Panc1 (cell line): ENCODE measurements around the gene MARK2. TPM values are rescaled to one million over a fixed set of nuclear protein-coding genes. Genes with fewer than 3 reads are reported as not detected.

Source experiments
- ATAC-seq: fragments of 200-7000 bp; cut with Tn5 transposase; 2 replicates; pipeline ENCODE4 v1.9.1; 2020; ENCODE audit warnings: mild to moderate bottlenecking, moderate library complexity
- BruUV-seq: library from RNA; stranded (reverse); fragments of 400-500 nt; replicated peaks from 2 replicates; lab custom pipeline; 2021; lab: Mats Ljungman, UMichigan
- CTCF ChIA-PET: fragments of 300-600 bp; sonication (Branson Sonifier 250); formaldehyde crosslinking; loops from one replicate; lab custom pipeline; 2022; ENCODE audit warnings: antibody characterized with exemption; lab: Charles Lee
- POLR2A ChIA-PET: fragments of 300-600 bp; sonication (Branson Sonifier 250); formaldehyde crosslinking; loops from one replicate; lab custom pipeline; 2022; ENCODE audit warnings: antibody characterized with exemption; lab: Charles Lee
- DNase-seq: peaks from one replicate; pipeline ENCODE4 v3.0.0-alpha.2; 2010; ENCODE audit warnings: low read depth, low spot score
- H3K27ac ChIP-seq: 2 replicates; pipeline ENCODE4 v1.5.1; 2011; ENCODE audit warnings: mild to moderate bottlenecking, low read length, inconsistent platforms
- H3K27me3 ChIP-seq: fragments of 200-500 bp; sonication (Bioruptor generic); 2 replicates; pipeline ENCODE4 v1.6.0; 2014; ENCODE audit warnings: low read length, inconsistent platforms; ENCODE audit not compliant: control insufficient read depth, insufficient read depth
- H3K36me3 ChIP-seq: fragments of 200-500 bp; sonication (Bioruptor generic); 2 replicates; pipeline ENCODE4 v1.5.1; 2014; ENCODE audit warnings: inconsistent platforms, mild to moderate bottlenecking, low read length, moderate library complexity; ENCODE audit not compliant: control insufficient read depth, insufficient read depth
- H3K4me1 ChIP-seq: 2 replicates; pipeline ENCODE4 v1.5.1; 2011; ENCODE audit warnings: inconsistent platforms, mild to moderate bottlenecking, low read length, moderate library complexity; ENCODE audit not compliant: control insufficient read depth, insufficient read depth
- H3K4me3 ChIP-seq, 2 experiments: 2 replicates each; pipeline ENCODE4 v1.5.1; 2011 to 2012; ENCODE audit warnings: low read depth in 2 of 2, low read length in 2 of 2, mild to moderate bottlenecking in 2 of 2, inconsistent platforms in 1 of 2, moderate library complexity in 1 of 2
- H3K9me3 ChIP-seq: fragments of 200-500 bp; sonication (Bioruptor generic); 2 replicates; pipeline ENCODE4 v1.5.1; 2014; ENCODE audit warnings: low read depth, mild to moderate bottlenecking, inconsistent platforms, low read length, moderate library complexity; ENCODE audit not compliant: control insufficient read depth, insufficient read depth
- CTCF ChIP-seq: fragments of 450-650 bp; IDR thresholded peaks from 2 replicates; pipeline ENCODE4 v1.5.1; 2017; ENCODE audit warnings: mild to moderate bottlenecking
- POLR2AphosphoS5 ChIP-seq: IDR thresholded peaks from 2 replicates; pipeline ENCODE4 v1.6.1; 2012; ENCODE audit warnings: mild to moderate bottlenecking, low read depth, low read length, moderate library complexity
- REST ChIP-seq, 2 experiments: IDR thresholded peaks; 2 replicates each; pipeline ENCODE4 v1.6.1; 2011 to 2012; ENCODE audit warnings: low read depth in 2 of 2, control low read depth in 1 of 2, low read length in 1 of 2, mild to moderate bottlenecking in 1 of 2, moderate library complexity in 1 of 2; ENCODE audit not compliant: insufficient read depth in 1 of 2
- SIN3A ChIP-seq: IDR thresholded peaks from 2 replicates; pipeline ENCODE4 v1.6.1; 2012; ENCODE audit warnings: low read depth, mild to moderate bottlenecking, low read length, moderate library complexity, borderline replicate concordance; ENCODE audit not compliant: insufficient read depth
- TCF7L2 ChIP-seq: IDR thresholded peaks from 2 replicates; pipeline ENCODE4 v1.6.1; 2011; ENCODE audit warnings: mild to moderate bottlenecking, low read depth, low read length, inconsistent platforms
- in situ Hi-C: cut with HindIII; loops from 2 replicates; pipeline ENCODE4 v1.10.0; 2016; ENCODE audit warnings: low sequenced_read_pairs, low pct_unique_long_range_greater_than_20kb
- intact Hi-C: fragments of 100-400 bp; cut with micrococcal nuclease; formaldehyde crosslinking; loops from one replicate; pipeline ENCODE4 v1.10.0; 2022; ENCODE audit not compliant: unreplicated experiment
- total RNA-seq: library from RNA; stranded (reverse); gene quantifications from one replicate; pipeline ENCODE4 v1.2.1, GENCODE V29; 2021; ENCODE audit not compliant: unreplicated experiment

MARK2 gene
- total RNA-seq, 1 experiment from 2014 or later = 41.1 TPM

GRCh38 chr11:63868399-63869064, 29.6 kb downstream of the MARK2 start:
- ATAC-seq = no peak
- POLR2A ChIA-PET = interaction anchor here (1.0 kb wide), 1 partner anchor 40 kb away, joined by 4 read pairs; no protein-coding TSS in a partner anchor
- Histone ChIP-seq H3K4me3 (no peak overlapping the region), H3K4me1 (peaks cover 32% of the 10 kb centered on the region), H3K27me3 (no peaks in the 10 kb centered on the region), H3K36me3 (no peaks in the 10 kb centered on the region), H3K27ac (no peak overlapping the region), H3K9me3 (no peaks in the 10 kb centered on the region)
- BruUV-seq = no TSS peak
- TF ChIP-seq CTCF (no peak), TCF7L2 (no peak), POLR2AphosphoS5 (no peak), REST (IDR thresholded peaks at IDR 0.05; ENCODE audit: insufficient read depth in 1 of 2, low read depth in 2 of 2, low read length in 1 of 2) (no peak), SIN3A (no peak)
- in situ Hi-C loops (no loop called here), intact Hi-C loops (no loop called here)
- CTCF ChIA-PET = no interaction called here
- DNase-seq = no peak

- Histone ChIP-seq H3K9me3 (no peaks in the 10 kb centered on the region), H3K4me1 (peaks cover 32% of the 10 kb centered on the region), H3K36me3 (no peaks in the 10 kb centered on the region), H3K27me3 (no peaks in the 10 kb centered on the region), H3K27ac (no peak overlapping the region), H3K4me3 (no peak overlapping the region)
- POLR2A ChIA-PET = interaction anchor here (1.0 kb wide), 1 partner anchor 41 kb away, joined by 4 read pairs; no protein-coding TSS in a partner anchor
- BruUV-seq = no TSS peak
- DNase-seq = no peak
- CTCF ChIA-PET = no interaction called here
- intact Hi-C loops (no loop called here), in situ Hi-C loops (no loop called here)
- TF ChIP-seq TCF7L2 = no peak
- TF ChIP-seq CTCF = no peak
- no peak for TF ChIP-seq REST (IDR thresholded peaks at IDR 0.05; ENCODE audit: insufficient read depth in 1 of 2, low read depth in 2 of 2, low read length in 1 of 2)
- TF ChIP-seq SIN3A = no peak
- no peak for TF ChIP-seq POLR2AphosphoS5
- ATAC-seq = no peak
Observed at GRCh38 chr11:63869171-63869591, 30.3 kb downstream of the MARK2 start.
